HCT116 (cell line): ENCODE data around the gene FBN1. TPM values are rescaled to one million over a fixed set of nuclear protein-coding genes. Genes with fewer than 3 reads are reported as not detected.

Experiments used
- ATAC-seq: fragments of 200-7000 bp; cut with Tn5 transposase; 2 replicates; pipeline ENCODE4 v1.9.1; 2020; ENCODE audit warnings: mild to moderate bottlenecking, moderate library complexity
- BruUV-seq: library from RNA; stranded (reverse); fragments of 400-500 nt; replicated peaks from 2 replicates; lab custom pipeline; 2021; lab: Mats Ljungman, UMichigan
- CTCF ChIA-PET: fragments of 300-600 bp; sonication (Branson Sonifier 250); formaldehyde crosslinking; loops from one replicate; lab custom pipeline; 2021; ENCODE audit warnings: antibody characterized with exemption; lab: Charles Lee
- POLR2A ChIA-PET: fragments of 300-600, 350-600 bp; sonication (Branson Sonifier 250); formaldehyde crosslinking; loops from one replicate; lab custom pipeline; 2021; ENCODE audit warnings: antibody characterized with exemption; lab: Charles Lee
- RAD21 ChIA-PET, 2 experiments: fragments of 300-600 bp; sonication (Branson Sonifier 250); formaldehyde crosslinking; loops; one replicate each; lab custom pipeline; 2023; ENCODE audit warnings: low total read pairs in 2 of 2; ENCODE audit not compliant: uncharacterized antibody in 2 of 2, unreplicated experiment in 2 of 2, low non-redundant PET in 1 of 2; lab: Charles Lee
- DNase-seq: peaks from one replicate; pipeline ENCODE4 v3.0.0-alpha.2; 2010; ENCODE audit warnings: low read depth, low spot score
- H2AFZ ChIP-seq: fragments of 200-600 bp; shearing (Covaris generic), sonication (generic); 2 replicates; pipeline ENCODE4 v1.6.1; 2017; ENCODE audit warnings: low read depth, mixed run types, mixed read lengths, antibody characterized with exemption, low read length; ENCODE audit not compliant: poor library complexity, severe bottlenecking
- H3K27ac ChIP-seq: 2 replicates; pipeline ENCODE4 v1.5.1; 2012; ENCODE audit warnings: low read depth, low read length
- H3K27me3 ChIP-seq: fragments of 200-600 bp; sonication (generic); 2 replicates; pipeline ENCODE4 v1.6.1; 2016; ENCODE audit warnings: mixed run types, low read length, mixed read lengths; ENCODE audit not compliant: insufficient read depth
- H3K36me3 ChIP-seq, 2 experiments: fragments of 200-500 bp in 1 of 2; fragments of 200-600 bp in 1 of 2; sonication (Bioruptor generic) in 1 of 2; sonication (generic) in 1 of 2; 2 replicates each; pipeline versions ENCODE4 v1.5.1 to v1.6.1; 2014 to 2016; ENCODE audit warnings: low read length in 2 of 2, inconsistent platforms in 1 of 2, mixed read lengths in 1 of 2, mixed run types in 1 of 2; ENCODE audit not compliant: insufficient read depth in 2 of 2, control insufficient read depth in 1 of 2
- H3K4me1 ChIP-seq, 2 experiments: fragments of 200-600 bp in 1 of 2; sonication (generic) in 1 of 2; 2 replicates each; pipeline versions ENCODE4 v1.5.1 to v1.6.1; 2012 to 2017; ENCODE audit warnings: low read length in 2 of 2, inconsistent platforms in 1 of 2, mild to moderate bottlenecking in 1 of 2, mixed read lengths in 1 of 2, mixed run types in 1 of 2, moderate library complexity in 1 of 2; ENCODE audit not compliant: insufficient read depth in 2 of 2, control insufficient read depth in 1 of 2
- H3K4me2 ChIP-seq: fragments of 200-600 bp; sonication (generic); 2 replicates; pipeline ENCODE4 v1.6.1; 2017; ENCODE audit warnings: mixed run types, low read length, mixed read lengths
- H3K4me3 ChIP-seq, 2 experiments: fragments of 200-600 bp in 1 of 2; sonication (generic) in 1 of 2; replicated peaks in 1 of 2; 2 replicates each; pipeline ENCODE4 v1.5.1; 2011 to 2016; ENCODE audit warnings: low read length in 2 of 2, control low read depth in 1 of 2, low read depth in 1 of 2, mild to moderate bottlenecking in 1 of 2, mixed read lengths in 1 of 2, mixed run types in 1 of 2
- H3K79me2 ChIP-seq: fragments of 200-600 bp; sonication (generic); 2 replicates; pipeline ENCODE4 v1.6.1; 2017; ENCODE audit warnings: mild to moderate bottlenecking, mixed run types, low read length, moderate library complexity, mixed read lengths; ENCODE audit not compliant: insufficient read depth
- H3K9ac ChIP-seq: fragments of 200-600 bp; sonication (generic); 2 replicates; pipeline ENCODE4 v1.6.1; 2016; ENCODE audit warnings: low read length, mixed read lengths
- H3K9me2 ChIP-seq: fragments of 200-600 bp; sonication (generic), shearing (Covaris generic); 2 replicates; pipeline ENCODE4 v1.6.1; 2017; ENCODE audit warnings: mixed run types, mild to moderate bottlenecking, moderate library complexity; ENCODE audit not compliant: insufficient read depth
- H3K9me3 ChIP-seq, 2 experiments: fragments of 200-500 bp in 1 of 2; fragments of 200-600 bp in 1 of 2; sonication (Bioruptor generic) in 1 of 2; sonication (generic) in 1 of 2; 2 replicates each; pipeline ENCODE4 v1.6.1; 2014 to 2017; ENCODE audit warnings: low read length in 2 of 2, mixed read lengths in 2 of 2, inconsistent platforms in 1 of 2, low read depth in 1 of 2, mild to moderate bottlenecking in 1 of 2, mixed run types in 1 of 2, moderate library complexity in 1 of 2; ENCODE audit not compliant: control insufficient read depth in 1 of 2, insufficient read depth in 1 of 2
- H4K20me1 ChIP-seq: fragments of 200-600 bp; sonication (generic), shearing (Covaris generic); 2 replicates; pipeline ENCODE4 v1.6.1; 2017; ENCODE audit warnings: mixed run types, mild to moderate bottlenecking, moderate library complexity; ENCODE audit not compliant: insufficient read depth
- CBX3 ChIP-seq: IDR thresholded peaks from 2 replicates; pipeline ENCODE4 v1.6.1; 2012; ENCODE audit warnings: low read depth
- ELF1 ChIP-seq: IDR thresholded peaks from 2 replicates; pipeline ENCODE4 v1.6.1; 2012; ENCODE audit warnings: low read depth, borderline replicate concordance
- EZH2 ChIP-seq: fragments of 200-600 bp; sonication (generic); IDR thresholded peaks from 2 replicates; pipeline ENCODE4 v1.6.1; 2017; ENCODE audit warnings: antibody characterized with exemption, mixed run types
- FOSL1 ChIP-seq: IDR thresholded peaks from 2 replicates; pipeline ENCODE4 v1.6.1; 2012; ENCODE audit warnings: low read depth
- POLR2A ChIP-seq: IDR thresholded peaks from 2 replicates; pipeline ENCODE4 v1.7.0; 2011; ENCODE audit warnings: borderline replicate concordance; ENCODE audit not compliant: insufficient read depth, insufficient read length; ENCODE audit errors: extremely low read depth
- SIN3A ChIP-seq: IDR thresholded peaks from 2 replicates; pipeline ENCODE4 v1.6.1; 2012; ENCODE audit warnings: low read depth
- SP1 ChIP-seq: IDR thresholded peaks from 2 replicates; pipeline ENCODE4 v1.6.1; 2012; ENCODE audit warnings: low read depth
- SRF ChIP-seq: IDR thresholded peaks from 2 replicates; pipeline ENCODE4 v1.6.1; 2012; ENCODE audit warnings: low read depth
- YY1 ChIP-seq: IDR thresholded peaks from 2 replicates; pipeline ENCODE4 v1.6.1; 2011; ENCODE audit warnings: low read length, low read depth, moderate library complexity, mild to moderate bottlenecking; ENCODE audit not compliant: insufficient replicate concordance; ENCODE audit errors: extremely low read depth
- ZFX ChIP-seq: fragments of 450-650 bp; IDR thresholded peaks from 2 replicates; pipeline ENCODE4 v1.6.1; 2017
- ZNF274 ChIP-seq: fragments of 200-500 bp; sonication (Bioruptor generic); IDR thresholded peaks from 2 replicates; pipeline ENCODE4 v1.6.1; 2014; ENCODE audit warnings: mild to moderate bottlenecking, low read depth, low read length, inconsistent platforms
- intact Hi-C: fragments of 100-400 bp; cut with micrococcal nuclease; formaldehyde crosslinking; loops from 2 replicates; pipeline ENCODE4 v1.10.0; 2022
- total RNA-seq: library from RNA; stranded (reverse); gene quantifications from one replicate; pipeline ENCODE4 v1.2.1, GENCODE V29; 2021; ENCODE audit not compliant: unreplicated experiment
- TF ChIP-seq, protein P1 (sequence below), 3 experiments: fragments of 200-600 bp in 1 of 3; sonication (generic) in 1 of 3; IDR thresholded peaks in 2 of 3; conservative IDR thresholded peaks in 1 of 3; 2 replicates each; pipeline ENCODE4 v1.5.1; 2012 to 2017; ENCODE audit warnings: low read depth in 2 of 3, low read length in 2 of 3, antibody characterized with exemption in 1 of 3, borderline replicate concordance in 1 of 3, control low read depth in 1 of 3, mild to moderate bottlenecking in 1 of 3, mixed read lengths in 1 of 3, mixed run types in 1 of 3, moderate library complexity in 1 of 3; ENCODE audit not compliant: insufficient read depth in 1 of 3
- TF ChIP-seq, protein P2 (sequence below): IDR thresholded peaks from 2 replicates; pipeline ENCODE4 v1.6.1; 2012

The FBN1 gene
- total RNA-seq, 1 experiment from 2014 or later: 1.7 TPM

DNA sequence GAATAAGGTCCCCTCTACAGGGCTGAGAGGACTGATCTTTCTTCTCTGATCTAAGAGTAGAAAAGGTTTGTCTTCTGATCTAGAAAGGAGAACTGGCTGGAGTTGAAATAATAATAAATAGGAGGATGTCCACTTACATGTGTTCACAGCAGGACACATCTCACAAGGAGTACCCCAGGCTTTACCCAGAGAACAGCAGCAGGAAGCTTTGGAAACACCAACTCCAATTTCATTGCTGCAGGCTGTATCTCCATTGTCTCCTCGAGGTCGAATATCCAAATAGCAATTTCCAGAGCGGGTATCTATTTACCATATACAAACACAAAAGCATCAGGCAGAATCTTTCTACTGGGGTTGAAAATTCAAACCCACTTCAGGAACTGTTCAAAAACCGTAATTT is 177.7 kb downstream of the FBN1 start (continued):
- TF ChIP-seq, protein P1, sequence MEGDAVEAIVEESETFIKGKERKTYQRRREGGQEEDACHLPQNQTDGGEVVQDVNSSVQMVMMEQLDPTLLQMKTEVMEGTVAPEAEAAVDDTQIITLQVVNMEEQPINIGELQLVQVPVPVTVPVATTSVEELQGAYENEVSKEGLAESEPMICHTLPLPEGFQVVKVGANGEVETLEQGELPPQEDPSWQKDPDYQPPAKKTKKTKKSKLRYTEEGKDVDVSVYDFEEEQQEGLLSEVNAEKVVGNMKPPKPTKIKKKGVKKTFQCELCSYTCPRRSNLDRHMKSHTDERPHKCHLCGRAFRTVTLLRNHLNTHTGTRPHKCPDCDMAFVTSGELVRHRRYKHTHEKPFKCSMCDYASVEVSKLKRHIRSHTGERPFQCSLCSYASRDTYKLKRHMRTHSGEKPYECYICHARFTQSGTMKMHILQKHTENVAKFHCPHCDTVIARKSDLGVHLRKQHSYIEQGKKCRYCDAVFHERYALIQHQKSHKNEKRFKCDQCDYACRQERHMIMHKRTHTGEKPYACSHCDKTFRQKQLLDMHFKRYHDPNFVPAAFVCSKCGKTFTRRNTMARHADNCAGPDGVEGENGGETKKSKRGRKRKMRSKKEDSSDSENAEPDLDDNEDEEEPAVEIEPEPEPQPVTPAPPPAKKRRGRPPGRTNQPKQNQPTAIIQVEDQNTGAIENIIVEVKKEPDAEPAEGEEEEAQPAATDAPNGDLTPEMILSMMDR (IDR thresholded peaks at IDR 0.05 in 2 of 3, conservative IDR thresholded peaks at IDR 0.05 in 1 of 3; ENCODE audit: borderline replicate concordance in 1 of 3, insufficient read depth in 1 of 3, low read depth in 2 of 3, low read length in 2 of 3): no peak
- TF ChIP-seq POLR2A (no peak), SRF (no peak), SP1 (no peak), ZFX (no peak), FOSL1 (no peak)
- TF ChIP-seq, protein P2, sequence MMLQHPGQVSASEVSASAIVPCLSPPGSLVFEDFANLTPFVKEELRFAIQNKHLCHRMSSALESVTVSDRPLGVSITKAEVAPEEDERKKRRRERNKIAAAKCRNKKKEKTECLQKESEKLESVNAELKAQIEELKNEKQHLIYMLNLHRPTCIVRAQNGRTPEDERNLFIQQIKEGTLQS: no peak

DNA sequence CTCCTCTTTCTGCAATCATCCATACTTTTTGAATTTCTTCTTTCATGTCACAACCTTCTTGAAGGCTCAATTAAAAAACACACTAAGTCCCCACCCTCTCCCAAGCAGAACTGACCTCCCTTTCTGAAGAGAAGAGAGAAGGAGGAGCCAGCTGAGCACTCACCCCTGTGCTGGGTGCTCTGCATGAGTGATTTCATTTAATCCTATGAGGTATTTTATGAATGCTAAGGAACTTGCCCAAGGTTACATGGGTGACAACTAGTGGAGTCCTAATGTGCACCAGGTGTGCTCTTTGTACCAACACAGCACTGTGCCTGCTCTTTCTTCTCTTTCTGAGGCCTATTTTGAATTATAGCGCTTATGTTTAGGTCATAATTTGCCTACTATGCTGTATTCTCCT is 178.7 kb downstream of the FBN1 start:
- CTCF ChIA-PET: no interaction called here
- no peaks in the 10 kb centered on the region for H3K36me3 ChIP-seq
- H3K27ac ChIP-seq: no peak overlapping the region
- intact Hi-C loops: no loop called here
- RAD21 ChIA-PET: no interaction called here
- H4K20me1 ChIP-seq: no peaks in the 10 kb centered on the region
- no peaks in the 10 kb centered on the region for H3K4me1 ChIP-seq
- POLR2A ChIA-PET: no interaction called here
- no peak for TF ChIP-seq ZFX
- H3K4me3 ChIP-seq: no peak overlapping the region
- no peaks in the 10 kb centered on the region for H3K27me3 ChIP-seq
- H3K79me2 ChIP-seq: no peaks in the 10 kb centered on the region
- ATAC-seq (no peak), DNase-seq (no peak)
- H3K4me2 ChIP-seq: no peak overlapping the region
- no peaks in the 10 kb centered on the region for H3K9me3 ChIP-seq
- H2AFZ ChIP-seq: no peak overlapping the region
- H3K9me2 ChIP-seq: no peaks in the 10 kb centered on the region
- no peak overlapping the region for H3K9ac ChIP-seq
- no TSS peak for BruUV-seq

DNA sequence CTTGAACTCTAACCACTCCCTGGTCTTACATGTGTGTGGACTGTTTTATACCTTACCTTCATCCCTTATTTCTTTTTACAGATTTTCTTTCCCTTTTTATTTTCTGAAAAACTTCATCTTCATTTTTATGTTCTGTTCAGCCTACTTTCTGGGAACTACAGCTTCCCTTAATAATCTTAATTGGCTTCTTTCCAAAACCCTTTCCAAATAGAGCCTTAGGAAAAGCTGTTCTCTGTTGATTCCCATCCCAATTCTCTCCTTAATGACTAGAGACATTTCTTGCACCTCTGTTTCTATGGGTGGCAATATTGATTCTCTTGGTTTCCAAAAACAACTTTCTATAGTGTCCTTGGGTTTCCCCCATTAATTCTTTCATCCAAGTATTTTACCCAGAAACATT is 179.4 kb downstream of the FBN1 start:
- Histone ChIP-seq H3K4me1 (peaks cover 0 to 1% of the 10 kb centered on the region in 2 experiments; a peak in 2 of 4 replicates), H3K27me3 (no peaks in the 10 kb centered on the region), H3K36me3 (no peaks in the 10 kb centered on the region), H2AFZ (no peak overlapping the region), H3K9me2 (no peaks in the 10 kb centered on the region), H3K4me3 (no peak overlapping the region), H3K9ac (no peak overlapping the region), H3K79me2 (no peaks in the 10 kb centered on the region), H3K27ac (no peak overlapping the region), H3K9me3 (no peaks in the 10 kb centered on the region), H4K20me1 (no peaks in the 10 kb centered on the region), H3K4me2 (no peak overlapping the region)
- BruUV-seq: no TSS peak
- ATAC-seq (no peak), DNase-seq (no peak)
- CTCF ChIA-PET: no interaction called here
- RAD21 ChIA-PET: no interaction called here
- intact Hi-C loops: no loop called here
- no peak for TF ChIP-seq YY1
- TF ChIP-seq SIN3A: no peak
- no peak for TF ChIP-seq EZH2
- TF ChIP-seq ZNF274: no peak
- no peak for TF ChIP-seq ELF1
- TF ChIP-seq CBX3: no peak
- POLR2A ChIA-PET: no interaction called here
